SU-DHL-6 (cell line): ENCODE results near the gene STIM2.

ENCODE experiments used
- H2AFZ ChIP-seq: fragments of 200-600 bp; sonication (generic); 2 replicates; pipeline ENCODE4 v1.6.1; 2014; ENCODE audit warnings: low read depth, mild to moderate bottlenecking, moderate library complexity, mixed read lengths, antibody characterized with exemption, low read length; ENCODE audit not compliant: severe bottlenecking
- H3F3A ChIP-seq: fragments of 200-600 bp; shearing (Covaris generic); 2 replicates; pipeline ENCODE4 v1.6.0; 2016; ENCODE audit warnings: antibody characterized with exemption, mild to moderate bottlenecking; ENCODE audit not compliant: insufficient read depth
- H3K27ac ChIP-seq: fragments of 200-600 bp; sonication (generic); 2 replicates; pipeline ENCODE4 v1.5.1; 2016; ENCODE audit warnings: low read depth, mild to moderate bottlenecking, low read length, moderate library complexity, mixed read lengths
- H3K27me3 ChIP-seq: fragments of 200-600 bp; sonication (generic), shearing (Covaris generic); 2 replicates; pipeline ENCODE4 v1.6.0; 2014; ENCODE audit warnings: mild to moderate bottlenecking, low read length
- H3K36me3 ChIP-seq: fragments of 200-600 bp; sonication (generic); 2 replicates; pipeline ENCODE4 v1.6.1; 2014; ENCODE audit warnings: mild to moderate bottlenecking, low read length, mixed read lengths
- H3K4me2 ChIP-seq: fragments of 300-600, 200-600 bp; shearing (Covaris generic), sonication (generic); 2 replicates; pipeline ENCODE4 v1.6.0; 2014; ENCODE audit warnings: low read length, low read depth, mild to moderate bottlenecking; ENCODE audit not compliant: poor library complexity, severe bottlenecking
- H3K4me3 ChIP-seq: fragments of 200-600 bp; sonication (generic); 2 replicates; pipeline ENCODE4 v1.5.1; 2014; ENCODE audit warnings: antibody characterized with exemption, low read length, mild to moderate bottlenecking, mixed read lengths; ENCODE audit not compliant: insufficient read depth, poor library complexity, severe bottlenecking
- H3K79me2 ChIP-seq: fragments of 200-600 bp; sonication (generic); 2 replicates; pipeline ENCODE4 v1.6.1; 2014; ENCODE audit warnings: mild to moderate bottlenecking, low read length, moderate library complexity; ENCODE audit not compliant: insufficient read depth
- H3K9ac ChIP-seq: fragments of 200-600 bp; sonication (generic); 2 replicates; pipeline ENCODE4 v1.7.0; 2014; ENCODE audit warnings: mild to moderate bottlenecking, low read length
- H3K9me2 ChIP-seq: fragments of 200-600 bp; sonication (generic); replicated peaks from 2 replicates; pipeline ENCODE4 v1.6.1; 2014; ENCODE audit warnings: low read length; ENCODE audit not compliant: insufficient read depth
- H3K9me3 ChIP-seq: fragments of 200-600 bp; sonication (generic); 2 replicates; pipeline ENCODE4 v1.6.1; 2014; ENCODE audit warnings: low read length, mixed read lengths; ENCODE audit not compliant: insufficient read depth
- H4K20me1 ChIP-seq: fragments of 200-600 bp; sonication (generic); 2 replicates; pipeline ENCODE4 v1.6.1; 2014; ENCODE audit warnings: low read depth, mild to moderate bottlenecking, antibody characterized with exemption, low read length, moderate library complexity, mixed read lengths
- CTCF ChIP-seq: fragments of 200-600 bp; sonication (generic); IDR thresholded peaks from one replicate; pipeline ENCODE4 v1.5.1; 2017; ENCODE audit warnings: antibody characterized with exemption, mild to moderate bottlenecking, low read length, moderate library complexity; ENCODE audit not compliant: insufficient read depth, poor library complexity, severe bottlenecking
- EZH2phosphoT487 ChIP-seq: fragments of 200-600 bp; sonication (generic), shearing (Covaris generic); conservative IDR thresholded peaks from 2 replicates; pipeline ENCODE4 v1.6.1; 2018; ENCODE audit warnings: mild to moderate bottlenecking, antibody characterized with exemption, low read length, moderate library complexity, mixed read lengths

The STIM2 gene

GRCh38 chr4:26899991-26900390 is 39.4 kb downstream of the STIM2 start:
- Histone ChIP-seq H3K27me3 (no peaks in the 10 kb centered on the region), H3K36me3 (0 out of 2 replicates have a peak, but pooled peaks cover 3% of the 10 kb centered on the region), H3K9ac (no peak overlapping the region), H3K4me3 (no peak overlapping the region), H2AFZ (no peak overlapping the region), H3K27ac (no peak overlapping the region), H3K79me2 (peaks cover 99% of the 10 kb centered on the region), H3K4me2 (no peak overlapping the region), H3K9me2 (no peaks in the 10 kb centered on the region), H3F3A (peaks cover 26% of the 10 kb centered on the region; the same call in 1 of the 2 replicates), H4K20me1 (peaks cover 79% of the 10 kb centered on the region), H3K9me3 (no peaks in the 10 kb centered on the region)
- TF ChIP-seq CTCF: no peak
- no peak for TF ChIP-seq EZH2phosphoT487

- no peaks in the 10 kb centered on the region for H3K27me3 ChIP-seq
- peaks cover 74% of the 10 kb centered on the region for H4K20me1 ChIP-seq
- TF ChIP-seq EZH2phosphoT487 (no peak), CTCF (no peak)
- no peaks in the 10 kb centered on the region for H3K9me2 ChIP-seq
- H3K79me2 ChIP-seq: peaks cover 99% of the 10 kb centered on the region
- no peak overlapping the region for H3K4me2 ChIP-seq
- peaks cover 23% of the 10 kb centered on the region; the same call in 1 of the 2 replicates for H3F3A ChIP-seq
- no peak overlapping the region for H3K9ac ChIP-seq
- no peaks in the 10 kb centered on the region for H3K9me3 ChIP-seq
- no peak overlapping the region for H2AFZ ChIP-seq
- no peak overlapping the region for H3K4me3 ChIP-seq
- H3K36me3 ChIP-seq: 0 out of 2 replicates have a peak, but pooled peaks cover 3% of the 10 kb centered on the region
- no peak overlapping the region for H3K27ac ChIP-seq
Measured at GRCh38 chr4:26900765-26901164, 40.1 kb downstream of the STIM2 start.

- H3K27ac ChIP-seq: no peak overlapping the region
- TF ChIP-seq CTCF: no peak
- TF ChIP-seq EZH2phosphoT487: no peak
Measured at GRCh38 chr4:26905172-26905571, 44.5 kb downstream of the STIM2 start.

More at GRCh38 chr4:26905172-26905571, 44.5 kb downstream of the STIM2 start:
- Histone ChIP-seq H3K79me2 (peaks cover 99% of the 10 kb centered on the region), H3K9me2 (no peaks in the 10 kb centered on the region), H3K9me3 (no peaks in the 10 kb centered on the region), H3K4me2 (no peak overlapping the region), H2AFZ (no peak overlapping the region), H3K27me3 (no peaks in the 10 kb centered on the region), H3K4me3 (no peak overlapping the region), H3K36me3 (0 out of 2 replicates have a peak, but pooled peaks cover 3% of the 10 kb centered on the region), H4K20me1 (peaks cover 60% of the 10 kb centered on the region), H3F3A (0 out of 2 replicates have a peak, but pooled peaks cover 4% of the 10 kb centered on the region), H3K9ac (no peak overlapping the region)
